ENCODE measurements around the gene RAB9A. TPM values are rescaled to one million over a fixed set of nuclear protein-coding genes. Genes with fewer than 3 reads are reported as not detected.

Gene RAB9A
- total and polyA plus RNA-seq, 9 of the 15 experiments (the other 6 are each of a cell fraction or from before 2014, with no cell fraction given): 13.5 to 20.8 (median 17.7) TPM

DNA sequence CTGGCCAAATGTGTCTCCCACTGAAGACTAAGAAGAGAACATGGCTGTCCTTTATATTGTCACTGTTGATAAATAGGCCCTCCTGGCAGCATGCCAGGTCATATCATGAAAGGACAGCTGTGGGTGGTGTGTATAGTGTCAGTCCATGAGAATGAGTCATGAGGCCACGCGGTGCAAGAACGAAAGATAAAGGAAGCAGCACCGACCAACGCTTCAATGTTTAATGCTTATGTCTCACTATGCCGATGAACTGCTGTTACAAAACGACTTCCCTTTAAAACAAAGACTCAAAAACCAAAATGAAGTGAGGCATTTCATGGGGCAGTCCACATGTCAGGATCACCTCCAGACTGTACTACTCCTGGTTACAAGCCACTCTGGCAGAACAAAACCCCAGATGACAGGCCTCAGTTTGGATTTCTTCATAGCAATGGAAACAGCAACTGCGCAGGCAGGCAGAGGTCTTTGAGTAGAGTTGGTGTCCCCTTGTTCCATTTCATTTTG is 41.2 kb upstream of the RAB9A start (continued):
- TF ChIP-seq, protein P1, sequence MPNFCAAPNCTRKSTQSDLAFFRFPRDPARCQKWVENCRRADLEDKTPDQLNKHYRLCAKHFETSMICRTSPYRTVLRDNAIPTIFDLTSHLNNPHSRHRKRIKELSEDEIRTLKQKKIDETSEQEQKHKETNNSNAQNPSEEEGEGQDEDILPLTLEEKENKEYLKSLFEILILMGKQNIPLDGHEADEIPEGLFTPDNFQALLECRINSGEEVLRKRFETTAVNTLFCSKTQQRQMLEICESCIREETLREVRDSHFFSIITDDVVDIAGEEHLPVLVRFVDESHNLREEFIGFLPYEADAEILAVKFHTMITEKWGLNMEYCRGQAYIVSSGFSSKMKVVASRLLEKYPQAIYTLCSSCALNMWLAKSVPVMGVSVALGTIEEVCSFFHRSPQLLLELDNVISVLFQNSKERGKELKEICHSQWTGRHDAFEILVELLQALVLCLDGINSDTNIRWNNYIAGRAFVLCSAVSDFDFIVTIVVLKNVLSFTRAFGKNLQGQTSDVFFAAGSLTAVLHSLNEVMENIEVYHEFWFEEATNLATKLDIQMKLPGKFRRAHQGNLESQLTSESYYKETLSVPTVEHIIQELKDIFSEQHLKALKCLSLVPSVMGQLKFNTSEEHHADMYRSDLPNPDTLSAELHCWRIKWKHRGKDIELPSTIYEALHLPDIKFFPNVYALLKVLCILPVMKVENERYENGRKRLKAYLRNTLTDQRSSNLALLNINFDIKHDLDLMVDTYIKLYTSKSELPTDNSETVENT (CRISPR knock-in tag; IDR thresholded peaks at IDR 0.05): no peak
- TF ChIP-seq, protein P2, sequence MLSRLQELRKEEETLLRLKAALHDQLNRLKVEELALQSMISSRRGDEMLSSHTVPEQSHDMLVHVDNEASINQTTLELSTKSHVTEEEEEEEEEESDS (CRISPR knock-in tag; IDR thresholded peaks at IDR 0.05): no peak
- TF ChIP-seq, protein P3, sequence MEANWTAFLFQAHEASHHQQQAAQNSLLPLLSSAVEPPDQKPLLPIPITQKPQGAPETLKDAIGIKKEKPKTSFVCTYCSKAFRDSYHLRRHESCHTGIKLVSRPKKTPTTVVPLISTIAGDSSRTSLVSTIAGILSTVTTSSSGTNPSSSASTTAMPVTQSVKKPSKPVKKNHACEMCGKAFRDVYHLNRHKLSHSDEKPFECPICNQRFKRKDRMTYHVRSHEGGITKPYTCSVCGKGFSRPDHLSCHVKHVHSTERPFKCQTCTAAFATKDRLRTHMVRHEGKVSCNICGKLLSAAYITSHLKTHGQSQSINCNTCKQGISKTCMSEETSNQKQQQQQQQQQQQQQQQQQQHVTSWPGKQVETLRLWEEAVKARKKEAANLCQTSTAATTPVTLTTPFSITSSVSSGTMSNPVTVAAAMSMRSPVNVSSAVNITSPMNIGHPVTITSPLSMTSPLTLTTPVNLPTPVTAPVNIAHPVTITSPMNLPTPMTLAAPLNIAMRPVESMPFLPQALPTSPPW (CRISPR knock-in tag; IDR thresholded peaks at IDR 0.05): peak; percentile 37; the same call in 1 of the 2 replicates
- TF ChIP-seq, protein P4, sequence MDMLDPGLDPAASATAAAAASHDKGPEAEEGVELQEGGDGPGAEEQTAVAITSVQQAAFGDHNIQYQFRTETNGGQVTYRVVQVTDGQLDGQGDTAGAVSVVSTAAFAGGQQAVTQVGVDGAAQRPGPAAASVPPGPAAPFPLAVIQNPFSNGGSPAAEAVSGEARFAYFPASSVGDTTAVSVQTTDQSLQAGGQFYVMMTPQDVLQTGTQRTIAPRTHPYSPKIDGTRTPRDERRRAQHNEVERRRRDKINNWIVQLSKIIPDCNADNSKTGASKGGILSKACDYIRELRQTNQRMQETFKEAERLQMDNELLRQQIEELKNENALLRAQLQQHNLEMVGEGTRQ (CRISPR knock-in tag; IDR thresholded peaks at IDR 0.05): peak; percentile 67
- no peak for TF ChIP-seq ZNF384 (IDR thresholded peaks at IDR 0.05; ENCODE audit: low read depth, low read length)
- no peak for TF ChIP-seq ZSCAN32 (CRISPR knock-in tag; IDR thresholded peaks at IDR 0.05)
- no peak; the same call in 1 of the 2 replicates for TF ChIP-seq TRIM28 (IDR thresholded peaks at IDR 0.05)
- no peak for TF ChIP-seq HNRNPUL1 (IDR thresholded peaks at IDR 0.05; ENCODE audit: low read length)
- peak; percentile 78 for TF ChIP-seq PML (IDR thresholded peaks at IDR 0.05; ENCODE audit: low read length)
- TF ChIP-seq, protein P5, sequence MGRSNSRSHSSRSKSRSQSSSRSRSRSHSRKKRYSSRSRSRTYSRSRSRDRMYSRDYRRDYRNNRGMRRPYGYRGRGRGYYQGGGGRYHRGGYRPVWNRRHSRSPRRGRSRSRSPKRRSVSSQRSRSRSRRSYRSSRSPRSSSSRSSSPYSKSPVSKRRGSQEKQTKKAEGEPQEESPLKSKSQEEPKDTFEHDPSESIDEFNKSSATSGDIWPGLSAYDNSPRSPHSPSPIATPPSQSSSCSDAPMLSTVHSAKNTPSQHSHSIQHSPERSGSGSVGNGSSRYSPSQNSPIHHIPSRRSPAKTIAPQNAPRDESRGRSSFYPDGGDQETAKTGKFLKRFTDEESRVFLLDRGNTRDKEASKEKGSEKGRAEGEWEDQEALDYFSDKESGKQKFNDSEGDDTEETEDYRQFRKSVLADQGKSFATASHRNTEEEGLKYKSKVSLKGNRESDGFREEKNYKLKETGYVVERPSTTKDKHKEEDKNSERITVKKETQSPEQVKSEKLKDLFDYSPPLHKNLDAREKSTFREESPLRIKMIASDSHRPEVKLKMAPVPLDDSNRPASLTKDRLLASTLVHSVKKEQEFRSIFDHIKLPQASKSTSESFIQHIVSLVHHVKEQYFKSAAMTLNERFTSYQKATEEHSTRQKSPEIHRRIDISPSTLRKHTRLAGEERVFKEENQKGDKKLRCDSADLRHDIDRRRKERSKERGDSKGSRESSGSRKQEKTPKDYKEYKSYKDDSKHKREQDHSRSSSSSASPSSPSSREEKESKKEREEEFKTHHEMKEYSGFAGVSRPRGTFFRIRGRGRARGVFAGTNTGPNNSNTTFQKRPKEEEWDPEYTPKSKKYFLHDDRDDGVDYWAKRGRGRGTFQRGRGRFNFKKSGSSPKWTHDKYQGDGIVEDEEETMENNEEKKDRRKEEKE (IDR thresholded peaks at IDR 0.05; ENCODE audit: borderline replicate concordance in 1 of 2, control insufficient read depth in 1 of 2, low read depth in 2 of 2, low read length in 1 of 2): no peak; a peak in 1 of 4 replicates
- TF ChIP-seq U2AF1 (optimal IDR thresholded peaks at IDR 0.05; ENCODE audit: low read depth, low read length): no peak
- no peak for TF ChIP-seq BRCA1 (IDR thresholded peaks at IDR 0.05)
- TF ChIP-seq BRCA1 (CRISPR knock-in tag; IDR thresholded peaks at IDR 0.05): no peak
- no peak for TF ChIP-seq ZNF274 (IDR thresholded peaks at IDR 0.05; ENCODE audit: borderline replicate concordance, low read depth, low read length)
- TF ChIP-seq, protein P6, sequence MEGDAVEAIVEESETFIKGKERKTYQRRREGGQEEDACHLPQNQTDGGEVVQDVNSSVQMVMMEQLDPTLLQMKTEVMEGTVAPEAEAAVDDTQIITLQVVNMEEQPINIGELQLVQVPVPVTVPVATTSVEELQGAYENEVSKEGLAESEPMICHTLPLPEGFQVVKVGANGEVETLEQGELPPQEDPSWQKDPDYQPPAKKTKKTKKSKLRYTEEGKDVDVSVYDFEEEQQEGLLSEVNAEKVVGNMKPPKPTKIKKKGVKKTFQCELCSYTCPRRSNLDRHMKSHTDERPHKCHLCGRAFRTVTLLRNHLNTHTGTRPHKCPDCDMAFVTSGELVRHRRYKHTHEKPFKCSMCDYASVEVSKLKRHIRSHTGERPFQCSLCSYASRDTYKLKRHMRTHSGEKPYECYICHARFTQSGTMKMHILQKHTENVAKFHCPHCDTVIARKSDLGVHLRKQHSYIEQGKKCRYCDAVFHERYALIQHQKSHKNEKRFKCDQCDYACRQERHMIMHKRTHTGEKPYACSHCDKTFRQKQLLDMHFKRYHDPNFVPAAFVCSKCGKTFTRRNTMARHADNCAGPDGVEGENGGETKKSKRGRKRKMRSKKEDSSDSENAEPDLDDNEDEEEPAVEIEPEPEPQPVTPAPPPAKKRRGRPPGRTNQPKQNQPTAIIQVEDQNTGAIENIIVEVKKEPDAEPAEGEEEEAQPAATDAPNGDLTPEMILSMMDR (IDR thresholded peaks at IDR 0.05 in 2 of 3, conservative IDR thresholded peaks at IDR 0.05 in 1 of 3; ENCODE audit: insufficient read depth in 2 of 3, low read depth in 1 of 3, low read length in 3 of 3): no peak
- no peak for TF ChIP-seq THRAP3 (IDR thresholded peaks at IDR 0.05; ENCODE audit: borderline replicate concordance)
- no peak for TF ChIP-seq ZNF408 (CRISPR knock-in tag; IDR thresholded peaks at IDR 0.05; ENCODE audit: low read depth)
- peak; percentile 79 for TF ChIP-seq MBD2 (IDR thresholded peaks at IDR 0.05; ENCODE audit: borderline replicate concordance, low read depth)
